HepG2 (cell line): ENCODE results near the gene NEGR1.

Experiments used
- ADNP ChIP-seq: sonication (generic); formaldehyde crosslinking; IDR thresholded peaks from 2 replicates; pipeline ENCODE4 v1.4.0; 2020; ENCODE audit warnings: missing genetic modification reagents
- ASH2L ChIP-seq: fragments of 300-600, 200-600 bp; sonication (generic); IDR thresholded peaks from 2 replicates; pipeline ENCODE4 v1.7.0; 2017; ENCODE audit warnings: low read depth, mild to moderate bottlenecking, moderate library complexity, mixed read lengths, low read length; ENCODE audit not compliant: insufficient read length
- GATAD2A ChIP-seq: IDR thresholded peaks from 2 replicates; pipeline ENCODE4 v1.6.1; 2016
- KDM5A ChIP-seq: fragments of 200-600 bp; sonication (generic); IDR thresholded peaks from 2 replicates; pipeline ENCODE4 v1.7.0; 2018; ENCODE audit warnings: antibody characterized with exemption, mild to moderate bottlenecking, low read length, borderline replicate concordance
- NRL ChIP-seq: sonication (generic); formaldehyde crosslinking; IDR thresholded peaks from 2 replicates; pipeline ENCODE4 v1.5.0; 2020; ENCODE audit warnings: missing genetic modification reagents, mild to moderate bottlenecking, moderate library complexity, borderline replicate concordance
- POLR2G ChIP-seq: fragments of 200-400 bp; formaldehyde crosslinking; IDR thresholded peaks from 2 replicates; pipeline ENCODE4 v1.6.1; 2018; ENCODE audit warnings: mild to moderate bottlenecking, low read depth, low read length, moderate library complexity
- ZFP41 ChIP-seq: sonication (generic); formaldehyde crosslinking; IDR thresholded peaks from 2 replicates; pipeline ENCODE4 v1.4.0; 2020; ENCODE audit warnings: mild to moderate bottlenecking, missing genetic modification reagents, borderline replicate concordance
- TF ChIP-seq, protein P1 (sequence below): sonication (generic); formaldehyde crosslinking; IDR thresholded peaks from 2 replicates; pipeline ENCODE4 v1.5.0; 2020; ENCODE audit warnings: mild to moderate bottlenecking, missing genetic modification reagents, moderate library complexity

DNA sequence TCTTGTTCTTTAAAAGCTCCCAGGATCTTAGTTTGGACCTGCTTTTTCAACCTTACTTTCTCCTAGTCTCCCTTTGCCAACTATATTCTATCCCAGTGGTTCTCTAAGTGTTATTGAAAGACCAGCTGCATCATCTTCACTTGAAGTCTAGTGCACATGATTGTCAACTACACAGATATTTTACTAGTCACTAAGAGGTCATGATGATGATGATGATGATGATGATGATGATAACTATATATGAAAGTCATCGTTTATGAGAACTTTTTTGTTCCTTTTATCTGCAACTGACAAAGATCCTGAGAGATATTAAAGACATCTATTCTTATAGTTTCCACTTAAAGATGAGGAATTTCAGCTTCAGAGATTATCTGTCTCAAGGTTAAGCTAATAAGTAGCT lies 722.5 kb downstream of the NEGR1 start:
- TF ChIP-seq, protein P1, sequence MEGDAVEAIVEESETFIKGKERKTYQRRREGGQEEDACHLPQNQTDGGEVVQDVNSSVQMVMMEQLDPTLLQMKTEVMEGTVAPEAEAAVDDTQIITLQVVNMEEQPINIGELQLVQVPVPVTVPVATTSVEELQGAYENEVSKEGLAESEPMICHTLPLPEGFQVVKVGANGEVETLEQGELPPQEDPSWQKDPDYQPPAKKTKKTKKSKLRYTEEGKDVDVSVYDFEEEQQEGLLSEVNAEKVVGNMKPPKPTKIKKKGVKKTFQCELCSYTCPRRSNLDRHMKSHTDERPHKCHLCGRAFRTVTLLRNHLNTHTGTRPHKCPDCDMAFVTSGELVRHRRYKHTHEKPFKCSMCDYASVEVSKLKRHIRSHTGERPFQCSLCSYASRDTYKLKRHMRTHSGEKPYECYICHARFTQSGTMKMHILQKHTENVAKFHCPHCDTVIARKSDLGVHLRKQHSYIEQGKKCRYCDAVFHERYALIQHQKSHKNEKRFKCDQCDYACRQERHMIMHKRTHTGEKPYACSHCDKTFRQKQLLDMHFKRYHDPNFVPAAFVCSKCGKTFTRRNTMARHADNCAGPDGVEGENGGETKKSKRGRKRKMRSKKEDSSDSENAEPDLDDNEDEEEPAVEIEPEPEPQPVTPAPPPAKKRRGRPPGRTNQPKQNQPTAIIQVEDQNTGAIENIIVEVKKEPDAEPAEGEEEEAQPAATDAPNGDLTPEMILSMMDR (CRISPR knock-in tag), result no peak
- TF ChIP-seq GATAD2A (CRISPR knock-in tag) (no peak), ZFP41 (CRISPR knock-in tag) (no peak), POLR2G (no peak), KDM5A (no peak), ASH2L (no peak), ADNP (no peak), NRL (CRISPR knock-in tag) (no peak)
